ENCODE results near the gene GPS1. TPM values are rescaled to one million over a fixed set of nuclear protein-coding genes. Genes with fewer than 3 reads are reported as not detected.
A peak's percentile ranks its signal among the peaks of the same experiment; 100 is the strongest.

The GPS1 gene
- total and polyA plus RNA-seq, 9 of the 15 experiments (the other 6 are each of a cell fraction or from before 2014, with no cell fraction given) = 3.1 to 167 (median 69.9) TPM

DNA sequence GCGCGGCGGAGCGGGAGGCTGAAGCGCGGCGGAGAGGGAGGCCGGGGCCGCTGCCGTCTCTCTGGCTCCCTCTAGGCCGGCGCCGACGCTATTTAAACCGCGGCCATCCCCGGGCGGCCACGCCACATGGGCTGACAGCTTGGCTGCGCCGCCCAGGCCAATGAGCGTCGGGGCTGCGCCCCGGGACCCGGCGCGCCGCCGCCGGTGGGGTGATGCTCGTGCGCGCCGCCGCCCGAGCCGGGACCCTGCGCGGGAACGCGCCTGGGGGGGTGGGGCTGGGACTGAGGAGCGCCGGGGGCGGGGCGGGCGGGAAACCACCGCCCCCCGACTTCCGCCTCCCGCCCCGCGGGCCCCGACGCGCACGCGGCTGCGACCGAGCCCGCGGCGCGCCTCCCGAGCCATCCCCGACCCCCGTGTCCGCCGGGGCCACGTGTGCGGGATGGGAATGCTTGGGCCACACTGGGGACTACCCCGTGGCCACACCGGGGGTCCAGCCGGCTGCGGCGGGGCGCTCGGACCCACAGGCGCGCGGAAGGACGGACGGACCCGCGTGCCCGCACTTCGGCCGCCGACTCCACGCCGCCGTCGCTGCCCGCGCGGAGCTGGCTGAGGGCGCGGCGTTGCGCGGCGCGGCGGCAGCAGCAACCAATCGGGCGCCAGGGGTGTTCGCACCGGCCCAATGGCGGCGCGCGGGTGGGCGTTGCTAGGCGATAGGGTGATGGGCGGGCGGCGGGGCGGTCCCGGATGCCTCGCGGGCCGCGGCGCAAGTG, 46.7 kb downstream of the GPS1 start, which contains the start of gene FASN:
TSS of gene FASN (minus strand) at position 68 of the 770 bp plus-strand sequence. CDS start 1,791 bp downstream, outside the sequence.
- H4K20me1 ChIP-seq (replicated peaks; ENCODE audit: control insufficient read depth, insufficient read depth, low read length) = peaks cover 25% of the 10 kb centered on the region
- no peaks in the 10 kb centered on the region for H3K9me3 ChIP-seq (replicated peaks; ENCODE audit: control insufficient read depth, insufficient read depth, low read depth, low read length)
- H3K4me1 ChIP-seq (replicated peaks in 1 of 2; ENCODE audit: control insufficient read depth in 2 of 2, insufficient read depth in 2 of 2, low read length in 2 of 2) = peaks cover 37 to 92% of the 10 kb centered on the region in 2 experiments
- peak within 1 kb of the TSS; percentile 96 to 100 for H3K9ac ChIP-seq (ENCODE audit: insufficient read depth in 1 of 2, low read depth in 2 of 2, low read length in 2 of 2)
- peaks cover 60% of the 10 kb centered on the region for H3K79me2 ChIP-seq (ENCODE audit: control insufficient read depth, insufficient read depth, low read length)
- peak within 1 kb of the TSS; percentile 97 for H3K4me3 ChIP-seq
- H3K36me3 ChIP-seq (ENCODE audit: control insufficient read depth, insufficient read depth, low read length) = peaks cover 41% of the 10 kb centered on the region
- intact Hi-C loops (cut with micrococcal nuclease) = loop anchor here (5.0 kb wide), 1 partner anchor 66 kb away; the partner anchor contains the start of gene RAC3
- BruUV-seq (replicated peaks) = no TSS peak
- peak within 1 kb of the TSS; percentile 95 for H3K27ac ChIP-seq (ENCODE audit: extremely low read depth, low read depth, low read length)
- no peaks in the 10 kb centered on the region for H3K9me1 ChIP-seq (ENCODE audit: control insufficient read depth, insufficient read depth, low read length)
- peak within 1 kb of the TSS; percentile 80 for H3K4me2 ChIP-seq (ENCODE audit: insufficient read depth, low read length)
- ATAC-seq (peak; percentile 85), FAIRE-seq (peak; percentile 72), DNase-seq (ENCODE audit: extremely low read depth in 1 of 4, low spot score in 3 of 4) (peak; percentile 96 to 99 (median 98))
- 0% methylated on average over 45 of the region's 124 CpGs for WGBS (ENCODE audit: insufficient coverage, low coverage, missing lambda C conversion rate)
- CTCF ChIA-PET (ENCODE audit: low intra/inter-chr PET ratio) = interaction anchor here (0.6 kb wide), 2 partner anchors 68 to 183 kb away, joined by 3 read pairs; no protein-coding TSS in a partner anchor
- H3K27me3 ChIP-seq (ENCODE audit: control insufficient read depth in 2 of 2, insufficient read depth in 2 of 2, low read length in 2 of 2) = no peaks in the 10 kb centered on the region
- POLR2A ChIA-PET = interaction anchor here (0.5 to 2.0 kb wide), 30 partner anchors 9 to 1932 kb away, joined by 3 to 16 read pairs (median 3); partner anchors contain the start of genes CENPX, DCXR and DUS1L
- in situ Hi-C loops (cut with MboI) = no loop called here
- peak within 1 kb of the TSS; percentile 93 for H2AFZ ChIP-seq (ENCODE audit: low read depth, low read length)
- TF ChIP-seq RBM22 (IDR thresholded peaks at IDR 0.05; ENCODE audit: low read depth, low read length, poor library complexity, severe bottlenecking) (peak; percentile 85), LCOR (CRISPR knock-in tag; IDR thresholded peaks at IDR 0.05) (no peak), MXD1 (CRISPR knock-in tag; IDR thresholded peaks at IDR 0.05; ENCODE audit: borderline replicate concordance, poor library complexity, severe bottlenecking) (peak; percentile 90), CREBBP (IDR thresholded peaks at IDR 0.05; ENCODE audit: low read depth, low read length) (no peak), CREM (IDR thresholded peaks at IDR 0.05; ENCODE audit: low read depth) (peak; percentile 58), ZNF766 (CRISPR knock-in tag; conservative IDR thresholded peaks at IDR 0.05) (peak; percentile 97), POLR2B (IDR thresholded peaks at IDR 0.05; ENCODE audit: low read depth, partially characterized antibody) (peak; percentile 63), SP1 (CRISPR knock-in tag; IDR thresholded peaks at IDR 0.05) (peak; percentile 49), BMI1 (IDR thresholded peaks at IDR 0.05; ENCODE audit: low read length) (peak; percentile 49; the same call in 1 of the 2 replicates), ZNF75A (CRISPR knock-in tag; IDR thresholded peaks at IDR 0.05) (no peak), ZBTB2 (IDR thresholded peaks at IDR 0.05) (no peak), NR2C1 (IDR thresholded peaks at IDR 0.05) (no peak), NR2C1 (tag; IDR thresholded peaks at IDR 0.05) (no peak), E2F3 (CRISPR knock-in tag; IDR thresholded peaks at IDR 0.05) (peak; percentile 91), CTBP1 (IDR thresholded peaks at IDR 0.05; ENCODE audit: borderline replicate concordance) (peak; percentile 100), HDAC3 (IDR thresholded peaks at IDR 0.05; ENCODE audit: borderline replicate concordance, partially characterized antibody) (no peak), DACH1 (IDR thresholded peaks at IDR 0.05; ENCODE audit: partially characterized antibody) (no peak), ZNF398 (CRISPR knock-in tag; IDR thresholded peaks at IDR 0.05) (no peak), CC2D1A (IDR thresholded peaks at IDR 0.05) (no peak), BACH1 (tag; IDR thresholded peaks at IDR 0.05) (no peak; the same call in 1 of the 2 replicates)

Measured in K562 (cell line).